DOHH2 (cell line): ENCODE measurements around the gene PRKAR1B.

ENCODE experiments used
- EZH2phosphoT487 ChIP-seq: fragments of 200-600 bp; sonication (generic); IDR thresholded peaks from 2 replicates; pipeline ENCODE4 v1.6.1; 2017; ENCODE audit warnings: borderline replicate concordance, mild to moderate bottlenecking, antibody characterized with exemption, low read length, moderate library complexity, mixed read lengths
- TF ChIP-seq, protein P1 (sequence below): fragments of 200-600 bp; sonication (generic); IDR thresholded peaks from one replicate; pipeline ENCODE4 v1.5.1; 2014; ENCODE audit warnings: antibody characterized with exemption, mild to moderate bottlenecking, low read depth, low read length; ENCODE audit not compliant: poor library complexity, severe bottlenecking

DNA sequence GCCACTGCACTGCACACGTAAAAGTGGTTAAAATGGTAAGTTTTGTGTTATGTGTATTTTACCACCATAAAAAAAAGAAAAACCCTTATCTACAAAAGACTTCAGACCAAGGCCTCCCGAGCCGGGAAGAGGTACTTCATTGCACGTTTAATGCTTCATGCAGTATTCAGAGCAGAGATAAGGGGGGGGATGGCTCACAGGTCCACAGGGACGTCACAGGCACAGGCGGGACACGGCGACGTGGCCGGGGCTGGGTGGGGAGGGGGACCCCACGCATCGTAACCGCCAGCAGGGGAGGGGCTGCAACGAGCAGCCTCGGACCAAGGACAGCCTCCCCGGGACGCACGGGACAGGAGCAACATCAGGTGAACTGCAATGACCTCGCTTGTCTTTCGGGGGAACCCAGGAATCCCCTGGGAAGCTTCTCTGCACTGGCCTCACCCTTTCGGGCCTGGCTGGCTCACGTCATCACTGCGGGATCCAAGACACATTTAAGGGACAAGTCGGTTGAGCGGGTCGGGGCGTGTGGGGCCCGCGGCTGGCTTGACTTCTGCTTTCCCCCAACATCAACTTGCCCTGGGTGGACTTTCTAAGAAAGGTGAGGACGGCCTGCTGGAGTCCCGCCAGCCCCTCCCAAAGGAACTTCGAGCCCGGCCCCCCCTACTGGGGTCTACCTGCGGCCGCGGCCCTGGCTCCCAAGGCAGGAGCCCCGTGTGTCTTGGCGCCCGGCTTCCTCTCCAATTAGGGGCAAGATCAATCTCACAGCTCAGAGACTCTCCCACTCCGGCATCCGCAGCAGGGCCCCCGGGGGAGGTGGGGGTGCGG lies 177.8 kb downstream of the PRKAR1B start:
- TF ChIP-seq, protein P1, sequence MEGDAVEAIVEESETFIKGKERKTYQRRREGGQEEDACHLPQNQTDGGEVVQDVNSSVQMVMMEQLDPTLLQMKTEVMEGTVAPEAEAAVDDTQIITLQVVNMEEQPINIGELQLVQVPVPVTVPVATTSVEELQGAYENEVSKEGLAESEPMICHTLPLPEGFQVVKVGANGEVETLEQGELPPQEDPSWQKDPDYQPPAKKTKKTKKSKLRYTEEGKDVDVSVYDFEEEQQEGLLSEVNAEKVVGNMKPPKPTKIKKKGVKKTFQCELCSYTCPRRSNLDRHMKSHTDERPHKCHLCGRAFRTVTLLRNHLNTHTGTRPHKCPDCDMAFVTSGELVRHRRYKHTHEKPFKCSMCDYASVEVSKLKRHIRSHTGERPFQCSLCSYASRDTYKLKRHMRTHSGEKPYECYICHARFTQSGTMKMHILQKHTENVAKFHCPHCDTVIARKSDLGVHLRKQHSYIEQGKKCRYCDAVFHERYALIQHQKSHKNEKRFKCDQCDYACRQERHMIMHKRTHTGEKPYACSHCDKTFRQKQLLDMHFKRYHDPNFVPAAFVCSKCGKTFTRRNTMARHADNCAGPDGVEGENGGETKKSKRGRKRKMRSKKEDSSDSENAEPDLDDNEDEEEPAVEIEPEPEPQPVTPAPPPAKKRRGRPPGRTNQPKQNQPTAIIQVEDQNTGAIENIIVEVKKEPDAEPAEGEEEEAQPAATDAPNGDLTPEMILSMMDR, result no peak
- no peak for TF ChIP-seq EZH2phosphoT487
